NB4 (cell line): Measurements from ENCODE around the gene SLC35F6.

Source experiments
- DNase-seq: peaks from one replicate; pipeline ENCODE4 v3.0.0; 2010; ENCODE audit warnings: low read depth
- H3K4me3 ChIP-seq: one replicate; pipeline ENCODE4 v1.5.1; 2011; ENCODE audit warnings: mild to moderate bottlenecking, low read depth, low read length, moderate library complexity
- CTCF ChIP-seq: IDR thresholded peaks from one replicate; pipeline ENCODE4 v1.5.1; 2012; ENCODE audit warnings: low read depth, low read length
- MAX ChIP-seq: IDR thresholded peaks from 2 replicates; pipeline ENCODE4 v1.6.1; 2011; ENCODE audit warnings: low read depth, low read length
- MYC ChIP-seq: IDR thresholded peaks from 2 replicates; pipeline ENCODE4 v1.6.1; 2011; ENCODE audit warnings: low read depth, low read length
- POLR2A ChIP-seq: IDR thresholded peaks from 2 replicates; pipeline ENCODE4 v1.6.1; 2011; ENCODE audit warnings: mild to moderate bottlenecking; ENCODE audit not compliant: insufficient read length; ENCODE audit errors: extremely low read depth

Gene SLC35F6

GRCh38 chr2:26729311-26729710 lies 34.8 kb upstream of the SLC35F6 start:
- no peak for DNase-seq
- no peak for TF ChIP-seq POLR2A
- no peak for TF ChIP-seq MYC
- no peak for TF ChIP-seq CTCF
- TF ChIP-seq MAX = no peak
- H3K4me3 ChIP-seq = no peak overlapping the region

GRCh38 chr2:26730549-26731344 lies 33.3 kb upstream of the SLC35F6 start:
- no peak overlapping the region for H3K4me3 ChIP-seq
- TF ChIP-seq POLR2A (no peak), MAX (no peak), CTCF (no peak), MYC (no peak)
- DNase-seq = no peak

DNA sequence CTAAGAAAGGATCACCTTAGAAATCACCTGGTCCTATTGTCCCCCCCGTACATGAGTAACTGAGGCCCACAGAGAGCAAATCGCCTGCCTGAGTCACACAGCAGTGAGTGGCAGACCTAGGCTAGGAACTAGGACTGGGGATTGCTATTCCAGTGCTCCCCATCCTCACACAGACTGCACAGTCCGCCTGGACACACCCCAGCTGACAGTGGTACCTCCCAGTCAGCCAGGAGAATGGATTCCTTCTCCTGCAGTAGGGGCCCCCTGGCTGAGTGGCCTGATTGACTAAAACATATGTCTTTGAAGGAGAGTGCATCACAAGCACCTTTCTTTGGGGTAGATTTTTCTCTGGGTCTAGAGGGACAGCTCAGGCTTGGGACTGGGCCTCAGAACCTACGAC lies 32.4 kb upstream of the SLC35F6 start:
- no peak for TF ChIP-seq CTCF
- no peak for DNase-seq
- no peak overlapping the region for H3K4me3 ChIP-seq

GRCh38 chr2:26732446-26732845 lies 31.6 kb upstream of the SLC35F6 start:
- DNase-seq = no peak
- TF ChIP-seq POLR2A (no peak), MYC (no peak), CTCF (no peak), MAX (no peak)
- no peak overlapping the region for H3K4me3 ChIP-seq

GRCh38 chr2:26733413-26733812 lies 30.7 kb upstream of the SLC35F6 start:
- no peak for TF ChIP-seq CTCF
- TF ChIP-seq MYC = no peak
- no peak for TF ChIP-seq MAX
- TF ChIP-seq POLR2A = no peak
- no peak overlapping the region for H3K4me3 ChIP-seq
- DNase-seq = no peak

- no peak overlapping the region for H3K4me3 ChIP-seq
These were observed 29.0 kb upstream of the SLC35F6 start for GRCh38 chr2:26735097-26735496.

More at GRCh38 chr2:26735097-26735496, 29.0 kb upstream of the SLC35F6 start:
- DNase-seq = no peak
- no peak for TF ChIP-seq MAX
- no peak for TF ChIP-seq POLR2A
- no peak for TF ChIP-seq MYC
- TF ChIP-seq CTCF = no peak
